ENCODE data around the gene PLEKHG3. TPM values are rescaled to one million over a fixed set of nuclear protein-coding genes. Genes with fewer than 3 reads are reported as not detected.

Gene PLEKHG3
- total and polyA plus RNA-seq, 2 of the 13 experiments (the other 11 are each of a cell fraction or from before 2014, with no cell fraction given): 7.1 to 9.8 TPM

DNA sequence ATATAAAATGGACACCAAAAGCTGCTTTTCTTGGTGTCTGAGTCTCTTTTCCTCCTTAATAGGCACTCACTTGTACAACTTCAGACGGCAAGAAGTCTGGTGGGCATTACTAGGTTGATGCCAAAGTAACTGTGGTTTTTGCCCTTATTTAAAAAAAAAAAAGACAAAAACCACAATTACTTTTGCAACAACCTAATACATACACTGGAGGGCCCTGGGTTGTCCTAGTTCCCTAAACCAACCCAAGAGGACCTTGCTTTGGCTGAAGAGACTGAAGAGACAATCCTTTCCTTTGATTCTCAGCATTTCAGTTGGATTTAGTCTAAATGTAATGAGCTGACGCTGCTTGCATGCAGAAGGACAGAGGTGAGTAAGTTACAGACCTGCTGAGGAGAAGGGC lies 16.2 kb upstream of the PLEKHG3 start:
- H3K27ac ChIP-seq (ENCODE audit: extremely low read length, insufficient read depth, low read length): no peak overlapping the region
- 31% methylated on average over 2 of the region's 2 CpGs for WGBS (ENCODE audit: low lambda C conversion rate)
- in situ Hi-C loops (cut with HindIII; ENCODE audit: extremely low pct_ligation_motif_present, low pct_unique_long_range_greater_than_20kb) (no loop called here), intact Hi-C loops (cut with micrococcal nuclease; ENCODE audit: unreplicated experiment) (no loop called here)
- H4K20me1 ChIP-seq (ENCODE audit: insufficient read depth, low read length): no peaks in the 10 kb centered on the region
- H3K4me2 ChIP-seq (ENCODE audit: low read depth, low read length): no peak overlapping the region
- POLR2A ChIA-PET: no interaction called here
- no peaks in the 10 kb centered on the region for H3K36me3 ChIP-seq (replicated peaks in 1 of 2; ENCODE audit: control insufficient read depth in 1 of 2, insufficient read depth in 2 of 2, low read length in 2 of 2)
- no TSS peak for BruUV-seq (replicated peaks)
- no peak overlapping the region for H3K4me3 ChIP-seq (replicated peaks in 1 of 3; ENCODE audit: insufficient read depth in 1 of 3, low read depth in 2 of 3, low read length in 3 of 3)
- no peaks in the 10 kb centered on the region for H3K9me3 ChIP-seq (ENCODE audit: low read length)
- DNase-seq (ENCODE audit: low spot score) (no peak), ATAC-seq (no peak), FAIRE-seq (no peak)
- H2AFZ ChIP-seq (ENCODE audit: low read length): no peak overlapping the region
- H3K27me3 ChIP-seq (ENCODE audit: control insufficient read depth in 1 of 2, insufficient read depth in 2 of 2, low read length in 2 of 2): peaks cover 2 to 19% of the 10 kb centered on the region in 2 experiments; a peak in 4 of 5 replicates
- no peak overlapping the region for H3K9ac ChIP-seq (ENCODE audit: insufficient read depth, low read depth, low read length)
- H3K79me2 ChIP-seq (ENCODE audit: insufficient read depth, low read length): no peaks in the 10 kb centered on the region
- TF ChIP-seq, protein P1, sequence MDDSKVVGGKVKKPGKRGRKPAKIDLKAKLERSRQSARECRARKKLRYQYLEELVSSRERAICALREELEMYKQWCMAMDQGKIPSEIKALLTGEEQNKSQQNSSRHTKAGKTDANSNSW (CRISPR knock-in tag; IDR thresholded peaks at IDR 0.05; ENCODE audit: borderline replicate concordance): no peak
- TF ChIP-seq ZNF33A (CRISPR knock-in tag; IDR thresholded peaks at IDR 0.05; ENCODE audit: borderline replicate concordance): no peak
- no peak for TF ChIP-seq RBAK (CRISPR knock-in tag; IDR thresholded peaks at IDR 0.05)
- TF ChIP-seq, protein P2, sequence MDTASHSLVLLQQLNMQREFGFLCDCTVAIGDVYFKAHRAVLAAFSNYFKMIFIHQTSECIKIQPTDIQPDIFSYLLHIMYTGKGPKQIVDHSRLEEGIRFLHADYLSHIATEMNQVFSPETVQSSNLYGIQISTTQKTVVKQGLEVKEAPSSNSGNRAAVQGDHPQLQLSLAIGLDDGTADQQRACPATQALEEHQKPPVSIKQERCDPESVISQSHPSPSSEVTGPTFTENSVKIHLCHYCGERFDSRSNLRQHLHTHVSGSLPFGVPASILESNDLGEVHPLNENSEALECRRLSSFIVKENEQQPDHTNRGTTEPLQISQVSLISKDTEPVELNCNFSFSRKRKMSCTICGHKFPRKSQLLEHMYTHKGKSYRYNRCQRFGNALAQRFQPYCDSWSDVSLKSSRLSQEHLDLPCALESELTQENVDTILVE (CRISPR knock-in tag; IDR thresholded peaks at IDR 0.05): no peak
- TF ChIP-seq, protein P3, sequence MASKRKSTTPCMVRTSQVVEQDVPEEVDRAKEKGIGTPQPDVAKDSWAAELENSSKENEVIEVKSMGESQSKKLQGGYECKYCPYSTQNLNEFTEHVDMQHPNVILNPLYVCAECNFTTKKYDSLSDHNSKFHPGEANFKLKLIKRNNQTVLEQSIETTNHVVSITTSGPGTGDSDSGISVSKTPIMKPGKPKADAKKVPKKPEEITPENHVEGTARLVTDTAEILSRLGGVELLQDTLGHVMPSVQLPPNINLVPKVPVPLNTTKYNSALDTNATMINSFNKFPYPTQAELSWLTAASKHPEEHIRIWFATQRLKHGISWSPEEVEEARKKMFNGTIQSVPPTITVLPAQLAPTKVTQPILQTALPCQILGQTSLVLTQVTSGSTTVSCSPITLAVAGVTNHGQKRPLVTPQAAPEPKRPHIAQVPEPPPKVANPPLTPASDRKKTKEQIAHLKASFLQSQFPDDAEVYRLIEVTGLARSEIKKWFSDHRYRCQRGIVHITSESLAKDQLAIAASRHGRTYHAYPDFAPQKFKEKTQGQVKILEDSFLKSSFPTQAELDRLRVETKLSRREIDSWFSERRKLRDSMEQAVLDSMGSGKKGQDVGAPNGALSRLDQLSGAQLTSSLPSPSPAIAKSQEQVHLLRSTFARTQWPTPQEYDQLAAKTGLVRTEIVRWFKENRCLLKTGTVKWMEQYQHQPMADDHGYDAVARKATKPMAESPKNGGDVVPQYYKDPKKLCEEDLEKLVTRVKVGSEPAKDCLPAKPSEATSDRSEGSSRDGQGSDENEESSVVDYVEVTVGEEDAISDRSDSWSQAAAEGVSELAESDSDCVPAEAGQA (IDR thresholded peaks at IDR 0.05; ENCODE audit: low read depth): no peak
- TF ChIP-seq, protein P3 (CRISPR knock-in tag; IDR thresholded peaks at IDR 0.05; ENCODE audit: borderline replicate concordance): no peak
- TF ChIP-seq ZNF839 (CRISPR knock-in tag; IDR thresholded peaks at IDR 0.05; ENCODE audit: borderline replicate concordance): no peak
- no peak for TF ChIP-seq HNRNPUL1 (IDR thresholded peaks at IDR 0.05; ENCODE audit: low read depth, low read length)
- no peak for TF ChIP-seq ZNF589 (CRISPR knock-in tag; conservative IDR thresholded peaks at IDR 0.05)
- CTCF ChIA-PET (ENCODE audit: low intra/inter-chr PET ratio, low total read pairs): no interaction called here
- H3K4me1 ChIP-seq (ENCODE audit: insufficient read depth, low read length): peaks cover 31% of the 10 kb centered on the region
